PC-9 (cell line): ENCODE data around the gene SPPL3. TPM values are rescaled to one million over a fixed set of nuclear protein-coding genes. Genes with fewer than 3 reads are reported as not detected.
"Not testable (repeated sequence)": the region's sequence is repeated elsewhere in the genome, so short reads cannot be mapped to it uniquely, and the experiment has no call there.

Source experiments
- BruUV-seq: library from RNA; stranded (reverse); fragments of 400-500 nt; replicated peaks from 2 replicates; lab custom pipeline; 2021; lab: Mats Ljungman, UMichigan
- CTCF ChIA-PET: fragments of 300-600 bp; sonication (Branson Sonifier 250); formaldehyde crosslinking; loops from one replicate; lab custom pipeline; 2022; ENCODE audit warnings: antibody characterized with exemption; lab: Charles Lee
- POLR2A ChIA-PET: fragments of 300-600 bp; sonication (Branson Sonifier 250); formaldehyde crosslinking; loops from one replicate; lab custom pipeline; 2022; ENCODE audit warnings: antibody characterized with exemption; ENCODE audit not compliant: unreplicated experiment; lab: Charles Lee
- DNase-seq, 2 experiments: peaks; one replicate each; pipeline versions ENCODE4 v3.0.0 to v3.0.0-alpha.2; 2015 to 2022; ENCODE audit warnings: mixed read lengths in 1 of 2
- H2AFZ ChIP-seq: fragments of 200-600 bp; sonication (generic); 2 replicates; pipeline ENCODE4 v1.8.1; 2017; ENCODE audit warnings: antibody characterized with exemption
- H3F3A ChIP-seq: fragments of 200-600 bp; sonication (generic); 2 replicates; pipeline ENCODE4 v1.8.1; 2017; ENCODE audit warnings: antibody characterized with exemption, mild to moderate bottlenecking, low read depth; ENCODE audit not compliant: insufficient read depth
- H3K27ac ChIP-seq: fragments of 200-600 bp; sonication (generic); 2 replicates; pipeline ENCODE4 v1.6.1; 2016; ENCODE audit warnings: mixed run types
- H3K27me3 ChIP-seq: fragments of 200-600 bp; sonication (generic); 2 replicates; pipeline ENCODE4 v1.6.1; 2016; ENCODE audit warnings: low read depth, mixed run types; ENCODE audit not compliant: insufficient read depth
- H3K36me3 ChIP-seq: fragments of 200-600 bp; sonication (generic); 2 replicates; pipeline ENCODE4 v1.6.1; 2016; ENCODE audit warnings: low read depth, mixed run types
- H3K4me1 ChIP-seq: fragments of 200-600 bp; sonication (generic); replicated peaks from 2 replicates; pipeline ENCODE4 v1.6.1; 2016; ENCODE audit warnings: mixed run types; ENCODE audit not compliant: insufficient read depth
- H3K4me2 ChIP-seq: fragments of 200-600 bp; sonication (generic); 2 replicates; pipeline ENCODE4 v1.6.1; 2017; ENCODE audit warnings: mixed run types
- H3K4me3 ChIP-seq: fragments of 200-600 bp; sonication (generic); 2 replicates; pipeline ENCODE4 v1.6.1; 2016; ENCODE audit warnings: mixed run types
- H3K79me2 ChIP-seq: fragments of 200-600 bp; sonication (generic); 2 replicates; pipeline ENCODE4 v1.6.1; 2017; ENCODE audit warnings: low read depth, mixed run types
- H3K9me2 ChIP-seq: fragments of 200-600 bp; sonication (generic); 2 replicates; pipeline ENCODE4 v1.8.1; 2017; ENCODE audit warnings: mild to moderate bottlenecking; ENCODE audit not compliant: insufficient read depth
- H3K9me3 ChIP-seq: fragments of 200-600 bp; sonication (generic); 2 replicates; pipeline ENCODE4 v1.8.1; 2016; ENCODE audit warnings: low read depth; ENCODE audit not compliant: insufficient read depth
- H4K20me1 ChIP-seq: fragments of 200-600 bp; sonication (generic); 2 replicates; pipeline ENCODE4 v1.8.1; 2017; ENCODE audit not compliant: insufficient read depth
- EZH2 ChIP-seq: fragments of 200-600 bp; sonication (generic); IDR thresholded peaks from 2 replicates; pipeline ENCODE4 v1.8.0; 2017; ENCODE audit warnings: antibody characterized with exemption, low read depth
- intact Hi-C: fragments of 100-400 bp; cut with micrococcal nuclease; formaldehyde crosslinking; loops from one replicate; pipeline ENCODE4 v1.10.0; 2022; ENCODE audit not compliant: unreplicated experiment
- total RNA-seq: library from RNA; stranded (reverse); gene quantifications from 2 replicates; pipeline ENCODE4 v1.2.3, GENCODE V29; 2021
- TF ChIP-seq, protein P1 (sequence below): fragments of 200-600 bp; sonication (generic); conservative IDR thresholded peaks from 2 replicates; pipeline ENCODE4 v1.6.1; 2017; ENCODE audit warnings: mixed run types, antibody characterized with exemption, mild to moderate bottlenecking, moderate library complexity

Gene SPPL3
- total RNA-seq, 1 experiment from 2014 or later, result 44.7 TPM

DNA sequence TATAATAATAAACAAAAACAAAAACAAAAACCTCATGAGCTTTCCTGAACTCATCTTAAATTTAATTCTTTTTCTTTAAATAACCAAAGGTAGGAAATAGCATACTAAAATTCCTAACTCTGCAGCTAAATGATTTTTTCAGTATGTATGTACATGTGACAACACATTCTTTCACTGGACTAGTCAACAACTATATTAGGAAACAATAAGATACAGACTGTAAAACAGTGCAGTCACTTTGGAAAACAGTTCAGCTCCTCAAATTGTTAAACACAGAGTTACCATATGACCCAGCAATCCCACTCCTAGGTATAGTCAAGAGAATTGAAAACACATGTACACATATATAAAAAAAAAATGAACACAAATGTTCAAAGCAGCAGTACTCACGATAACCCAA is 64.7 kb downstream of the SPPL3 start:
- H3K4me1 ChIP-seq, result no peaks in the 10 kb centered on the region; the same call in 1 of the 2 replicates
- H4K20me1 ChIP-seq, result peaks cover 36% of the 10 kb centered on the region
- no peaks in the 10 kb centered on the region for H3K27me3 ChIP-seq
- H3K27ac ChIP-seq, result no peak overlapping the region
- ChIA-PET POLR2A (no interaction called here), CTCF (no interaction called here)
- H3K9me3 ChIP-seq, result no peaks in the 10 kb centered on the region
- H3K36me3 ChIP-seq, result no peaks in the 10 kb centered on the region
- no peak overlapping the region for H2AFZ ChIP-seq
- DNase-seq, result no peak
- H3K4me2 ChIP-seq, result no peak overlapping the region
- no peak overlapping the region for H3K4me3 ChIP-seq
- peaks cover 39% of the 10 kb centered on the region for H3K79me2 ChIP-seq
- intact Hi-C loops, result no loop called here
- no peak for TF ChIP-seq EZH2
- TF ChIP-seq, protein P1, sequence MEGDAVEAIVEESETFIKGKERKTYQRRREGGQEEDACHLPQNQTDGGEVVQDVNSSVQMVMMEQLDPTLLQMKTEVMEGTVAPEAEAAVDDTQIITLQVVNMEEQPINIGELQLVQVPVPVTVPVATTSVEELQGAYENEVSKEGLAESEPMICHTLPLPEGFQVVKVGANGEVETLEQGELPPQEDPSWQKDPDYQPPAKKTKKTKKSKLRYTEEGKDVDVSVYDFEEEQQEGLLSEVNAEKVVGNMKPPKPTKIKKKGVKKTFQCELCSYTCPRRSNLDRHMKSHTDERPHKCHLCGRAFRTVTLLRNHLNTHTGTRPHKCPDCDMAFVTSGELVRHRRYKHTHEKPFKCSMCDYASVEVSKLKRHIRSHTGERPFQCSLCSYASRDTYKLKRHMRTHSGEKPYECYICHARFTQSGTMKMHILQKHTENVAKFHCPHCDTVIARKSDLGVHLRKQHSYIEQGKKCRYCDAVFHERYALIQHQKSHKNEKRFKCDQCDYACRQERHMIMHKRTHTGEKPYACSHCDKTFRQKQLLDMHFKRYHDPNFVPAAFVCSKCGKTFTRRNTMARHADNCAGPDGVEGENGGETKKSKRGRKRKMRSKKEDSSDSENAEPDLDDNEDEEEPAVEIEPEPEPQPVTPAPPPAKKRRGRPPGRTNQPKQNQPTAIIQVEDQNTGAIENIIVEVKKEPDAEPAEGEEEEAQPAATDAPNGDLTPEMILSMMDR, result no peak
- no TSS peak for BruUV-seq
- no peaks in the 10 kb centered on the region for H3K9me2 ChIP-seq
- peaks cover 13% of the 10 kb centered on the region; the same call in 1 of the 2 replicates for H3F3A ChIP-seq

DNA sequence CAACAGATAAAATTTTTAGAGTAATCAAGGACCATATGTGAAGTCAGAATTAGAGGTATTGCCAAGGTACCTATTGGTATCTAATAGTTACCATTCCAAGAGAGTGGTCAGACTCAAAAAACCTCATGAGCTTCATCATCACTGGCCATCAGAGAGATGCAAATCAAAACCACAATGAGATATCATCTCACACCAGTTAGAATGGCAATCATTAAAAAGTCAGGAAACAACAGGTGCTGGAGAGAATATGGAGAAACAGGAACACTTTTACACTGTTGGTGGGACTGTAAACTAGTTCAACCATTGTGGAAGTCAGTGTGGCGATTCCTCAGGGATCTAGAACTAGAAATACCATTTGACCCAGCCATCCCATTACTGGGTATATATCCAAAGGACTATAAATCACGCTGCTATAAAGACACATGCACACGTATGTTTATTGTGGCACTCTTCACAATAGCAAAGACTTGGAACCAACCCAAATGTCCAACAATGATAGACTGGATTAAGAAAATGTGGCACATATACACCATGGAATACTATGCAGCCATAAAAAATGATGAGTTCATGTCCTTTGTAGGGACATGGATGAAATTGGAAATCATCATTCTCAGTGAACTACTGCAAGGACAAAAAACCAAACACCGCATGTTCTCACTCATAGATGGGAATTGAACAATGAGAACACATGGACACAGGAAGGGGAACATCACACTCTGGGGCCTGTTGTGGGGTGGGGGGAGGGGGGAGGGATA is 65.4 kb downstream of the SPPL3 start:
- H3F3A ChIP-seq, result peaks cover 13% of the 10 kb centered on the region; the same call in 1 of the 2 replicates
- POLR2A ChIA-PET, H3K4me1 ChIP-seq, H3K9me3 ChIP-seq, H3K27me3 ChIP-seq, BruUV-seq, CTCF ChIA-PET, H3K9me2 ChIP-seq, H3K36me3 ChIP-seq, H3K27ac ChIP-seq, H2AFZ ChIP-seq, H3K4me3 ChIP-seq, DNase-seq, intact Hi-C loops, H3K4me2 ChIP-seq: not testable (repeated sequence)
- peaks cover 46% of the 10 kb centered on the region for H3K79me2 ChIP-seq
- peaks cover 36% of the 10 kb centered on the region for H4K20me1 ChIP-seq

DNA sequence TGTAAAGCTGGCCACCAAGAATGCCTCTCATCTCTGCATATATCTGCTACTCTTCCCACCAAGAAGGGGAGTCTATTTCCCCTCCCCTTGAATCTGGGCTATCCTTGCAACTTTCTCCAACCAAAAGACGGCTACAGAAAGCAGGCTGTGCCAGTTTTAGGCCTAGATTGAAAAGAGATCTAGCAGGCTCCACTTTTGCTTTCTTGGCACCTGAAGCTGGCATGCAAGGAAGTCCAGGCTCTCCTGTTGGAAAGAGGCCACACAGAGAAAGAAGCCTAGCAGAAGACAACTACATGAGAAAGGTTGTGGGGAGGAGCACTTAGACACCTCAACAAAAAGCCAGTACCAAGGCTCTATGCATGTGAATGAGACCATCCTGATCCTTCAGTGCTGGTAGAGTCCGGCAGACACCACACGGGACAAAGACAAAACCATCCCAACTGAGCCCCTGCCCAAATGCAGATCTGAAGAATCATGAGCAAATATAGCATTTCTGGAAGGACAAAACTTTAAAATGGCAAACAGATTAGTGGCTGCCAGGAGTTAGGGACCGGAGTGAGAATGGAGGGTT is 68.0 kb downstream of the SPPL3 start:
- Histone ChIP-seq H3F3A (peaks cover 13% of the 10 kb centered on the region; the same call in 1 of the 2 replicates), H3K36me3 (no peaks in the 10 kb centered on the region), H3K27ac (no peak overlapping the region), H3K79me2 (peaks cover 54% of the 10 kb centered on the region), H3K9me2 (no peaks in the 10 kb centered on the region), H3K9me3 (no peaks in the 10 kb centered on the region), H3K4me3 (no peak overlapping the region), H3K4me2 (no peak overlapping the region), H4K20me1 (peaks cover 38% of the 10 kb centered on the region), H2AFZ (no peak overlapping the region), H3K27me3 (no peaks in the 10 kb centered on the region), H3K4me1 (no peaks in the 10 kb centered on the region; the same call in 1 of the 2 replicates)
- intact Hi-C loops, result no loop called here
- POLR2A ChIA-PET, result no interaction called here
- no TSS peak for BruUV-seq
- DNase-seq, result no peak
- CTCF ChIA-PET, result no interaction called here
- TF ChIP-seq, protein P1, result no peak
- TF ChIP-seq EZH2, result no peak
